Upper lobe of right lung (tissue), 1 donor: ENCODE data around the gene KRTAP9-7. TPM values are rescaled to one million over a fixed set of nuclear protein-coding genes. Genes with fewer than 3 reads are reported as not detected.

Experiments
- ATAC-seq: fragments of 200-7000 bp; cut with Tn5 transposase; one replicate; pipeline ENCODE4 v1.9.1; 2020; ENCODE audit warnings: mild to moderate bottlenecking, moderate library complexity
- DNase-seq: peaks from one replicate; pipeline ENCODE4 v3.0.0-alpha.2; 2020
- H3K27ac ChIP-seq: fragments of 200-600 bp; one replicate; pipeline ENCODE4 v1.8.0; 2022
- H3K27me3 ChIP-seq: fragments of 200-600 bp; one replicate; pipeline ENCODE4 v1.8.0; 2022; ENCODE audit warnings: mild to moderate bottlenecking
- H3K36me3 ChIP-seq: fragments of 200-600 bp; one replicate; pipeline ENCODE4 v1.8.0; 2022
- H3K4me1 ChIP-seq: fragments of 200-600 bp; one replicate; pipeline ENCODE4 v1.8.0; 2022
- H3K4me3 ChIP-seq: fragments of 200-600 bp; one replicate; pipeline ENCODE4 v1.8.0; 2022; ENCODE audit warnings: mild to moderate bottlenecking
- H3K9me3 ChIP-seq: fragments of 200-600 bp; one replicate; pipeline ENCODE4 v1.8.0; 2022
- CTCF ChIP-seq: fragments of 200-600 bp; IDR thresholded peaks from one replicate; pipeline ENCODE4 v1.8.0; 2022; ENCODE audit warnings: antibody characterized with exemption
- intact Hi-C: fragments of 100-400 bp; cut with DNase I; formaldehyde crosslinking; loops from one replicate; pipeline ENCODE4 v1.11.0; 2022
- total RNA-seq: library from RNA; stranded (reverse); fragmentation: NEBNext Ultra II Directional; extraction: Animal tissue kit (Norgen Biotek cat#: 25700); gene quantifications from one replicate; pipeline ENCODE4 v1.2.1, GENCODE V29; 2021
- donor health status: DM: no; HTN: yes; CAD: no; lungs with severe emphysema.

The KRTAP9-7 gene
- total RNA-seq, 1 donor from 2014 or later: not detected

- no peaks in the 10 kb centered on the region for H3K9me3 ChIP-seq
- H3K4me1 ChIP-seq: peaks cover 3% of the 10 kb centered on the region
- intact Hi-C loops: no loop called here
- ATAC-seq: peak; percentile 75
- H3K4me3 ChIP-seq: no peak overlapping the region
- H3K27me3 ChIP-seq: no peaks in the 10 kb centered on the region
- no peak for TF ChIP-seq CTCF
- DNase-seq: peak; percentile 65
- H3K36me3 ChIP-seq: no peaks in the 10 kb centered on the region
- peak overlapping the region; percentile 49 for H3K27ac ChIP-seq
Observed at GRCh38 chr17:41308251-41308917, 32.9 kb downstream of the KRTAP9-7 start.

GRCh38 chr17:41308918-41309359 lies 33.4 kb downstream of the KRTAP9-7 start, which contains the start of gene KRTAP16-1:
Gene KRTAP16-1, minus strand, starts transcription at chr17:41309309. Its CDS starts 56 bp downstream, at chr17:41309253.
- intact Hi-C loops: no loop called here
- H3K27ac ChIP-seq: peak within 1 kb of the TSS; percentile 49
- H3K4me1 ChIP-seq: peaks cover 3% of the 10 kb centered on the region
- no peaks in the 10 kb centered on the region for H3K27me3 ChIP-seq
- DNase-seq (no peak), ATAC-seq (peak; percentile 44)
- H3K36me3 ChIP-seq: no peaks in the 10 kb centered on the region
- TF ChIP-seq CTCF: no peak
- H3K9me3 ChIP-seq: no peaks in the 10 kb centered on the region
- no peak within 1 kb of the TSS for H3K4me3 ChIP-seq

GRCh38 chr17:41311111-41311510 lies 35.6 kb downstream of the KRTAP9-7 start:
- intact Hi-C loops: no loop called here
- no peak for TF ChIP-seq CTCF
- H3K36me3 ChIP-seq: no peaks in the 10 kb centered on the region
- no peaks in the 10 kb centered on the region for H3K27me3 ChIP-seq
- H3K4me1 ChIP-seq: peaks cover 3% of the 10 kb centered on the region
- no peaks in the 10 kb centered on the region for H3K9me3 ChIP-seq
- no peak overlapping the region for H3K27ac ChIP-seq
- no peak overlapping the region for H3K4me3 ChIP-seq
- ATAC-seq (no peak), DNase-seq (no peak)

- Histone ChIP-seq H3K4me1 (no peaks in the 10 kb centered on the region), H3K27me3 (no peaks in the 10 kb centered on the region), H3K27ac (no peak within 1 kb of the TSS), H3K36me3 (no peaks in the 10 kb centered on the region), H3K4me3 (no peak within 1 kb of the TSS), H3K9me3 (no peaks in the 10 kb centered on the region)
- ATAC-seq (no peak), DNase-seq (no peak)
- intact Hi-C loops: no loop called here
- TF ChIP-seq CTCF: no peak
Observed at GRCh38 chr17:41315204-41315794, 39.8 kb downstream of the KRTAP9-7 start, which contains the start of gene KRTAP17-1. Gene KRTAP17-1, minus strand, starts transcription at chr17:41315710. Its CDS starts 60 bp downstream, at chr17:41315650.

- TF ChIP-seq CTCF: no peak
- no peak overlapping the region for H3K4me3 ChIP-seq
- no peak for ATAC-seq
- H3K27ac ChIP-seq: no peak overlapping the region
- no peak for DNase-seq
- H3K36me3 ChIP-seq: no peaks in the 10 kb centered on the region
- no peaks in the 10 kb centered on the region for H3K4me1 ChIP-seq
- intact Hi-C loops: no loop called here
- H3K27me3 ChIP-seq: no peaks in the 10 kb centered on the region
- H3K9me3 ChIP-seq: no peaks in the 10 kb centered on the region
Observed at GRCh38 chr17:41315814-41316445, 40.4 kb downstream of the KRTAP9-7 start.
